Measurements from ENCODE around the gene GUF1.
A peak's percentile ranks its signal among the peaks of the same experiment; 100 is the strongest.
"Not testable (repeated sequence)": the region's sequence is repeated elsewhere in the genome, so short reads cannot be mapped to it uniquely, and the experiment has no call there.

GUF1 gene

GRCh38 chr4:44716597-44716996, 38.4 kb downstream of the GUF1 start:
- no peak for DNase-seq

GRCh38 chr4:44720371-44720770, 42.2 kb downstream of the GUF1 start:
- no peak for DNase-seq

DNA sequence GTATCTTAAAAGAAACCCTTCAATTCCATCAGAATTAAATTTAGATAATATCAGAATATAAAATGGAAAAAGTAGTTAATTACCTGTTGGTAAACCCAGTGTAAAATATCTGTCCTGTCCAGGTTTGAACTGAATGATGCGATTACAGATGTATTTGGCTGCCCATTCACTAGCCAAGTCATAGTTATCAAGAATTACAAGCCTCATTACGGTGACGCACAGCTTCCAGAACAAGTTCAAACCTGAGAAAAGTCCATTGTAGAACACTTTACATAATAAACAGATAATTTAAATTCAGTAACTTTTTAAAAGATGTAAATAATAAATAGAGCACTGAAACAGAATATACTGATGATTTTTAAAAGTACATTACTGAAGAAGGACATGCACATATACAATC, 43.8 kb downstream of the GUF1 start:
- DNase-seq: no peak

- no peak for DNase-seq
Observed at GRCh38 chr4:44725166-44725565, 46.9 kb downstream of the GUF1 start.

- no peak for DNase-seq
Observed at GRCh38 chr4:44725726-44726037, 47.5 kb downstream of the GUF1 start.

GRCh38 chr4:44726038-44726871, 48.0 kb downstream of the GUF1 start, which contains the start of gene GNPDA2:
TSS of gene GNPDA2 (minus strand) at chr4:44726556. CDS start at chr4:44722207, 4,349 bp downstream.
- peak; percentile 73 for DNase-seq

- no peak for DNase-seq
Observed at GRCh38 chr4:44727471-44727870, 49.3 kb downstream of the GUF1 start.

- DNase-seq: not testable (repeated sequence)
Observed at GRCh38 chr4:44728694-44729093, 50.5 kb downstream of the GUF1 start.

DNA sequence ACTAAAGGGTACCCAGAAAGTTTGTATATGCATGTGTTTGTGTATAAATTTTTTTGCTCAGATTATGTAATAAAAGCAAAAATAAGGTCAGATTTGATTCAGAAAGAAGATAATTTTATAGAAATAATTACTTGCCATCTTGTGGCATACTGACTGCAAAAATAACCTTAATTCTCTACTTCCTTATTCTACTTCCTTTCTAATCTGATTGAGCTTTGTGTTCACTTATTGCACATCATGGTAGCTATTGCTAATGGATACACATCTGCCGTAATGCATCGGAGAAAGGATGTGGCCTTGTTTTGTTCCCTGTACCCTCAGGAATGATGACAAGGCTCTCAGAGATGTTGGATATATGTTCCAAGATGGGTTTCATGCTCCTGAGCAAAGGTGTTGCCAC, 58.7 kb downstream of the GUF1 start:
- no peak for DNase-seq

- no peak for DNase-seq
Observed at GRCh38 chr4:44738615-44739014, 60.4 kb downstream of the GUF1 start.

DNA sequence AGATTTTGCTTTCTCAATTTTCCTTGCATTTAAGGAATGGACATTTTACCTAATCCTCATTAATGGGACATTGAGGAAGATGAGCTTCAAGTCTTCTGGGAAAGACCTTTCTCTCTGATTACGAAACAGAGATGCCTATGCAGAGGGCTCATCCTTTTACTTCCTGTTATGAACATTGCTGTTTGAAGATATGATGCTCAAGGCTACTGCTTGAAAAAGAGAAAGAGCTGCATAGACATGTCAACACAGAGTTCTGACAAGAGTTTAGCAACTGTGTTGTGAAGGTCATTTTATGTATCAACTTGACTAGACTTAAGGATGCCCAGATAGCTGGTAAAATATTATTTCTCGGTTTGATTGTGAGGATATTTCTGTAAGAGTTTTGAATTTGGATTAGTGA, 62.0 kb downstream of the GUF1 start:
- no peak for DNase-seq

All from activated effector memory CD4-positive, alpha-beta T cell treated with Interleukin-2 at 50 U/mL for 16 hours (primary cell).